B cell (primary cell): ENCODE measurements around the gene SHLD2. TPM values are rescaled to one million over a fixed set of nuclear protein-coding genes. Genes with fewer than 3 reads are reported as not detected.
"Not testable (repeated sequence)": the region's sequence is repeated elsewhere in the genome, so short reads cannot be mapped to it uniquely, and the experiment has no call there.

Experiments used
- ATAC-seq: fragments of 200-7000 bp; cut with Tn5 transposase; one replicate; pipeline ENCODE4 v1.10.0; 2021; ENCODE audit warnings: low read depth, mild to moderate bottlenecking, moderate number of reproducible peaks, moderate library complexity
- CTCF ChIA-PET: fragments of 350-600 bp; sonication (Branson Sonifier 250); formaldehyde crosslinking; loops from one replicate; lab custom pipeline; 2021; ENCODE audit warnings: antibody characterized with exemption, inconsistent platforms; lab: Charles Lee
- POLR2A ChIA-PET: fragments of 350-600 bp; sonication (Branson Sonifier 250); formaldehyde crosslinking; loops from one replicate; lab custom pipeline; 2021; ENCODE audit warnings: antibody characterized with exemption; lab: Charles Lee
- DNase-seq: peaks from one replicate; pipeline ENCODE4 v3.0.0; 2013
- H2AFZ ChIP-seq: 2 replicates; pipeline ENCODE4 v1.6.1; 2012; ENCODE audit warnings: mild to moderate bottlenecking, low read depth, low read length; ENCODE audit not compliant: insufficient read depth, poor library complexity, severe bottlenecking
- H3K27ac ChIP-seq, 2 donors: 1 replicate in 1 of 2; 2 replicates in 1 of 2; pipeline ENCODE4 v1.5.1; 2012 to 2013; ENCODE audit warnings: low read length in 2 of 2, mild to moderate bottlenecking in 2 of 2, moderate library complexity in 1 of 2
- H3K27me3 ChIP-seq, 4 experiments: fragments of 200-600 bp in 1 of 4; sonication (generic) in 1 of 4; replicated peaks in 1 of 4; 1 replicate in 2 of 4; 2 replicates in 2 of 4; pipeline versions ENCODE4 v1.6.1 to v1.7.0; 2013 to 2016; ENCODE audit warnings: low read length in 3 of 4, mild to moderate bottlenecking in 2 of 4, mixed read lengths in 1 of 4, moderate library complexity in 1 of 4; ENCODE audit not compliant: insufficient read depth in 4 of 4, control insufficient read depth in 3 of 4; ENCODE audit errors: control extremely low read depth in 1 of 4
- H3K36me3 ChIP-seq, 2 experiments: replicated peaks in 1 of 2; 1 replicate in 1 of 2; 2 replicates in 1 of 2; pipeline versions ENCODE4 v1.6.1 to v1.7.1; 2013; ENCODE audit warnings: low read length in 1 of 2; ENCODE audit not compliant: insufficient read depth in 2 of 2, control insufficient read depth in 1 of 2; ENCODE audit errors: control extremely low read depth in 1 of 2, extremely low read depth in 1 of 2
- H3K4me1 ChIP-seq, 2 donors: fragments of 200-600 bp in 1 of 2; sonication (generic) in 1 of 2; 1 replicate in 1 of 2; 2 replicates in 1 of 2; pipeline versions ENCODE4 v1.5.1 to v1.6.1; 2013 to 2017; ENCODE audit warnings: low read length in 2 of 2; ENCODE audit not compliant: control insufficient read depth in 2 of 2, insufficient read depth in 2 of 2
- H3K4me2 ChIP-seq: replicated peaks from 2 replicates; pipeline ENCODE3; 2012; ENCODE audit warnings: mild to moderate bottlenecking, low read depth, low read length; ENCODE audit not compliant: poor library complexity, severe bottlenecking
- H3K4me3 ChIP-seq, 5 experiments: fragments of 200-600 bp in 1 of 5; sonication (generic) in 1 of 5; 1 replicate in 3 of 5; 2 replicates in 2 of 5; pipeline versions ENCODE4 v1.5.1 to v1.7.0; 2011 to 2016; ENCODE audit warnings: low read length in 4 of 5, mild to moderate bottlenecking in 4 of 5, low read depth in 2 of 5, control low read depth in 1 of 5, moderate library complexity in 1 of 5; ENCODE audit not compliant: insufficient read depth in 1 of 5; ENCODE audit errors: control extremely low read depth in 1 of 5, extremely low read depth in 1 of 5
- H3K79me2 ChIP-seq: fragments of 200-600 bp; sonication (generic); one replicate; pipeline ENCODE4 v1.6.0; 2016; ENCODE audit warnings: low read length; ENCODE audit not compliant: control insufficient read depth, insufficient read depth
- H3K9ac ChIP-seq: fragments of 200-600 bp; sonication (generic); 2 replicates; pipeline ENCODE4 v1.6.1; 2017; ENCODE audit warnings: mild to moderate bottlenecking, low read length, moderate library complexity
- H3K9me3 ChIP-seq, 3 donors: one replicate each; pipeline versions ENCODE4 v1.6.1 to v1.7.1; 2013; ENCODE audit warnings: low read length in 2 of 3; ENCODE audit not compliant: control insufficient read depth in 2 of 3, insufficient read depth in 1 of 3; ENCODE audit errors: control extremely low read depth in 1 of 3
- H4K20me1 ChIP-seq: 2 replicates; pipeline ENCODE4 v1.6.0; 2012; ENCODE audit warnings: mild to moderate bottlenecking, low read length; ENCODE audit not compliant: insufficient read depth, control insufficient read depth, poor library complexity, severe bottlenecking
- H3K27ac Mint-ChIP-seq: one replicate; pipeline ENCODE4 v1.8.0; 2021; ENCODE audit warnings: mixed read lengths
- H3K27me3 Mint-ChIP-seq: one replicate; pipeline ENCODE4 v1.8.0; 2021; ENCODE audit warnings: mixed read lengths
- H3K4me1 Mint-ChIP-seq: one replicate; pipeline ENCODE4 v1.8.0; 2021; ENCODE audit warnings: mixed read lengths
- H3K4me3 Mint-ChIP-seq: one replicate; pipeline ENCODE4 v1.8.0; 2021; ENCODE audit warnings: mixed read lengths
- H3K9me3 Mint-ChIP-seq: one replicate; pipeline ENCODE4 v1.8.0; 2022; ENCODE audit warnings: mixed read lengths; ENCODE audit not compliant: insufficient read depth
- EZH2 ChIP-seq: IDR thresholded peaks from 2 replicates; pipeline ENCODE4 v1.6.1; 2012; ENCODE audit warnings: borderline replicate concordance, low read depth, mild to moderate bottlenecking, moderate library complexity, low read length; ENCODE audit not compliant: insufficient read depth, poor library complexity, severe bottlenecking
- WGBS: methylation state at CpG from one replicate; pipeline ENCODE4 v1.1.5; 2013; ENCODE audit warnings: missing lambda C conversion rate; ENCODE audit not compliant: insufficient coverage; 5-methylcytosine and 5-hydroxymethylcytosine counted together
- intact Hi-C: fragments of 100-400 bp; cut with micrococcal nuclease; formaldehyde crosslinking; loops from one replicate; pipeline ENCODE4 v1.10.0; 2022
- polyA plus RNA-seq: library from polyadenylated mRNA; depleted of rRNA; stranded (reverse); fragments of >200 nt; gene quantifications from 2 replicates; pipeline ENCODE4 v1.2.3, GENCODE V29; 2012
- total RNA-seq, 2 donors: library from RNA; stranded (reverse); fragments of 120-200 nt in 1 of 2; gene quantifications; 1 replicate in 1 of 2; 2 replicates in 1 of 2; pipeline versions ENCODE4 v1.2.3 to v1.2.4, GENCODE V29; 2013 to 2022
- TF ChIP-seq, protein P1 (sequence below): fragments of 200-600 bp; IDR thresholded peaks from one replicate; pipeline ENCODE4 v1.8.0; 2022; ENCODE audit warnings: antibody characterized with exemption, mild to moderate bottlenecking

The SHLD2 gene
- total and polyA plus RNA-seq, 2 donors (not counting 1 experiment from before 2014, with no cell fraction given), result 9.0 to 22.3 TPM

GRCh38 chr10:87079106-87079836 is 15.7 kb upstream of the SHLD2 start:
- Histone ChIP-seq H3K9ac (no peak overlapping the region), H3K4me1 (peaks cover 6 to 8% of the 10 kb centered on the region in 2 donors), H3K36me3 (peaks cover 0 to 4% of the 10 kb centered on the region in 2 experiments), H3K4me3 (no peak overlapping the region), H4K20me1 (peaks cover 15% of the 10 kb centered on the region), H3K27ac (no peak overlapping the region), H3K9me3 (peaks cover 0 to 7% (median 0%) of the 10 kb centered on the region in 3 donors), H3K27me3 (no peaks in the 10 kb centered on the region), H2AFZ (no peak overlapping the region), H3K79me2 (peaks cover 32% of the 10 kb centered on the region), H3K4me2 (no peak overlapping the region)
- intact Hi-C loops, result no loop called here
- no peak for ATAC-seq
- no peak for DNase-seq
- POLR2A ChIA-PET, result interaction anchor here (0.7 kb wide), 1 partner anchor 15 kb away, joined by 4 read pairs; no protein-coding TSS in a partner anchor
- CTCF ChIA-PET, result no interaction called here
- WGBS, result 100% methylated on average over 2 of the region's 11 CpGs
- TF ChIP-seq, protein P1, sequence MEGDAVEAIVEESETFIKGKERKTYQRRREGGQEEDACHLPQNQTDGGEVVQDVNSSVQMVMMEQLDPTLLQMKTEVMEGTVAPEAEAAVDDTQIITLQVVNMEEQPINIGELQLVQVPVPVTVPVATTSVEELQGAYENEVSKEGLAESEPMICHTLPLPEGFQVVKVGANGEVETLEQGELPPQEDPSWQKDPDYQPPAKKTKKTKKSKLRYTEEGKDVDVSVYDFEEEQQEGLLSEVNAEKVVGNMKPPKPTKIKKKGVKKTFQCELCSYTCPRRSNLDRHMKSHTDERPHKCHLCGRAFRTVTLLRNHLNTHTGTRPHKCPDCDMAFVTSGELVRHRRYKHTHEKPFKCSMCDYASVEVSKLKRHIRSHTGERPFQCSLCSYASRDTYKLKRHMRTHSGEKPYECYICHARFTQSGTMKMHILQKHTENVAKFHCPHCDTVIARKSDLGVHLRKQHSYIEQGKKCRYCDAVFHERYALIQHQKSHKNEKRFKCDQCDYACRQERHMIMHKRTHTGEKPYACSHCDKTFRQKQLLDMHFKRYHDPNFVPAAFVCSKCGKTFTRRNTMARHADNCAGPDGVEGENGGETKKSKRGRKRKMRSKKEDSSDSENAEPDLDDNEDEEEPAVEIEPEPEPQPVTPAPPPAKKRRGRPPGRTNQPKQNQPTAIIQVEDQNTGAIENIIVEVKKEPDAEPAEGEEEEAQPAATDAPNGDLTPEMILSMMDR, result no peak
- no peak for TF ChIP-seq EZH2
- no peaks in the 10 kb centered on the region for H3K27me3 Mint-ChIP-seq
- no peak overlapping the region for H3K4me3 Mint-ChIP-seq
- H3K27ac Mint-ChIP-seq, result no peak overlapping the region
- H3K9me3 Mint-ChIP-seq, result no peaks in the 10 kb centered on the region
- peaks cover 21% of the 10 kb centered on the region for H3K4me1 Mint-ChIP-seq

- H3K9me3 ChIP-seq, H3K9ac ChIP-seq, H3K27ac ChIP-seq, CTCF ChIA-PET, H3K27me3 Mint-ChIP-seq, H3K4me2 ChIP-seq, intact Hi-C loops, H3K27ac Mint-ChIP-seq, ATAC-seq, H3K27me3 ChIP-seq, H3K36me3 ChIP-seq, H3K9me3 Mint-ChIP-seq, H3K4me3 ChIP-seq, POLR2A ChIA-PET, DNase-seq, H2AFZ ChIP-seq, H3K4me3 Mint-ChIP-seq: not testable (repeated sequence)
- Histone ChIP-seq H3K4me1 (peaks cover 8 to 12% of the 10 kb centered on the region in 2 donors), H4K20me1 (peaks cover 15% of the 10 kb centered on the region), H3K79me2 (peaks cover 42% of the 10 kb centered on the region)
- WGBS, result 100% methylated on average over 1 of the region's 31 CpGs
- peaks cover 28% of the 10 kb centered on the region for H3K4me1 Mint-ChIP-seq
Observed at GRCh38 chr10:87080621-87081020, 14.4 kb upstream of the SHLD2 start.

GRCh38 chr10:87081574-87081973 is 13.4 kb upstream of the SHLD2 start:
- H4K20me1 ChIP-seq, result peaks cover 15% of the 10 kb centered on the region
- POLR2A ChIA-PET, intact Hi-C loops, H3K9me3 Mint-ChIP-seq, H3K4me3 Mint-ChIP-seq, H3K27ac Mint-ChIP-seq, H3K9me3 ChIP-seq, H3K9ac ChIP-seq, H3K27ac ChIP-seq, H3K4me3 ChIP-seq, CTCF ChIA-PET, DNase-seq, ATAC-seq, H3K4me2 ChIP-seq, H3K27me3 ChIP-seq, H2AFZ ChIP-seq, H3K27me3 Mint-ChIP-seq, H3K36me3 ChIP-seq: not testable (repeated sequence)
- peaks cover 51% of the 10 kb centered on the region for H3K79me2 ChIP-seq
- WGBS, result no CpG with 5 or more reads among the region's 3 CpGs
- H3K4me1 Mint-ChIP-seq, result peaks cover 30% of the 10 kb centered on the region
- H3K4me1 ChIP-seq, result peaks cover 8 to 12% of the 10 kb centered on the region in 2 donors
